Caco-2 (cell line): Measurements from ENCODE around the gene FAT3. TPM values are rescaled to one million over a fixed set of nuclear protein-coding genes. Genes with fewer than 3 reads are reported as not detected.

Experiments
- BruUV-seq: library from RNA; stranded (reverse); fragments of 400-500 nt; replicated peaks from 2 replicates; lab custom pipeline; 2021; lab: Mats Ljungman, UMichigan
- CTCF ChIA-PET: fragments of 300-600 bp; sonication (Branson Sonifier 250); formaldehyde crosslinking; loops from one replicate; lab custom pipeline; 2022; ENCODE audit warnings: antibody characterized with exemption; lab: Charles Lee
- POLR2A ChIA-PET: fragments of 300-600 bp; sonication (Branson Sonifier 250); formaldehyde crosslinking; loops from one replicate; lab custom pipeline; 2022; ENCODE audit warnings: antibody characterized with exemption; lab: Charles Lee
- DNase-seq, 2 experiments: peaks; one replicate each; pipeline versions ENCODE4 v3.0.0 to v3.0.0-alpha.2; 2020 to 2022
- H3K27me3 ChIP-seq: replicated peaks from 2 replicates; pipeline ENCODE4 v1.6.0; 2011; ENCODE audit warnings: low read length; ENCODE audit not compliant: control insufficient read depth, insufficient read depth
- H3K36me3 ChIP-seq: 2 replicates; pipeline ENCODE4 v1.5.1; 2011; ENCODE audit warnings: low read length; ENCODE audit not compliant: control insufficient read depth, insufficient read depth
- H3K4me1 ChIP-seq: fragments of 250-450 bp; sonication (Bioruptor Pico); 2 replicates; pipeline ENCODE4 v1.5.1; 2020; ENCODE audit warnings: mild to moderate bottlenecking
- H3K4me3 ChIP-seq: 2 replicates; pipeline ENCODE4 v1.5.1; 2011; ENCODE audit warnings: low read depth, mild to moderate bottlenecking, control low read depth, low read length
- H3K9me3 ChIP-seq: fragments of 250-450 bp; sonication (Bioruptor Pico); 2 replicates; pipeline ENCODE4 v1.5.1; 2020; ENCODE audit warnings: mild to moderate bottlenecking, moderate library complexity
- H3K27ac Mint-ChIP-seq: one replicate; pipeline ENCODE4 v1.8.0; 2022; ENCODE audit warnings: mixed read lengths; ENCODE audit not compliant: unreplicated experiment
- H3K27me3 Mint-ChIP-seq: one replicate; pipeline ENCODE4 v1.8.0; 2022; ENCODE audit warnings: mixed read lengths; ENCODE audit not compliant: insufficient read depth, unreplicated experiment
- H3K36me3 Mint-ChIP-seq: one replicate; pipeline ENCODE4 v1.8.0; 2022; ENCODE audit warnings: mild to moderate bottlenecking, mixed read lengths; ENCODE audit not compliant: insufficient read depth, unreplicated experiment
- H3K4me1 Mint-ChIP-seq: one replicate; pipeline ENCODE4 v1.8.0; 2022; ENCODE audit warnings: low read depth, mixed read lengths; ENCODE audit not compliant: unreplicated experiment
- H3K4me3 Mint-ChIP-seq: one replicate; pipeline ENCODE4 v1.8.0; 2022; ENCODE audit warnings: mild to moderate bottlenecking, moderate library complexity, mixed read lengths; ENCODE audit not compliant: unreplicated experiment
- H3K9me3 Mint-ChIP-seq: one replicate; pipeline ENCODE4 v1.8.0; 2022; ENCODE audit warnings: mixed read lengths; ENCODE audit not compliant: unreplicated experiment
- intact Hi-C: fragments of 100-400 bp; cut with micrococcal nuclease; formaldehyde crosslinking; loops from one replicate; pipeline ENCODE4 v1.10.0; 2022; ENCODE audit not compliant: unreplicated experiment
- total RNA-seq: library from RNA; stranded (reverse); gene quantifications from 2 replicates; pipeline ENCODE4 v1.2.3, GENCODE V29; 2022
- TF ChIP-seq, protein P1 (sequence below), 2 experiments: fragments of 200-600 bp in 1 of 2; IDR thresholded peaks; 1 replicate in 1 of 2; 2 replicates in 1 of 2; pipeline versions ENCODE4 v1.5.1 to v1.8.0; 2011 to 2022; ENCODE audit warnings: antibody characterized with exemption in 1 of 2, control low read depth in 1 of 2, inconsistent platforms in 1 of 2, low read depth in 1 of 2, low read length in 1 of 2, mild to moderate bottlenecking in 1 of 2, moderate library complexity in 1 of 2; ENCODE audit not compliant: insufficient read depth in 1 of 2, severe bottlenecking in 1 of 2, unreplicated experiment in 1 of 2

Gene FAT3
- total RNA-seq, 1 experiment from 2014 or later, result 0.02 TPM

DNA sequence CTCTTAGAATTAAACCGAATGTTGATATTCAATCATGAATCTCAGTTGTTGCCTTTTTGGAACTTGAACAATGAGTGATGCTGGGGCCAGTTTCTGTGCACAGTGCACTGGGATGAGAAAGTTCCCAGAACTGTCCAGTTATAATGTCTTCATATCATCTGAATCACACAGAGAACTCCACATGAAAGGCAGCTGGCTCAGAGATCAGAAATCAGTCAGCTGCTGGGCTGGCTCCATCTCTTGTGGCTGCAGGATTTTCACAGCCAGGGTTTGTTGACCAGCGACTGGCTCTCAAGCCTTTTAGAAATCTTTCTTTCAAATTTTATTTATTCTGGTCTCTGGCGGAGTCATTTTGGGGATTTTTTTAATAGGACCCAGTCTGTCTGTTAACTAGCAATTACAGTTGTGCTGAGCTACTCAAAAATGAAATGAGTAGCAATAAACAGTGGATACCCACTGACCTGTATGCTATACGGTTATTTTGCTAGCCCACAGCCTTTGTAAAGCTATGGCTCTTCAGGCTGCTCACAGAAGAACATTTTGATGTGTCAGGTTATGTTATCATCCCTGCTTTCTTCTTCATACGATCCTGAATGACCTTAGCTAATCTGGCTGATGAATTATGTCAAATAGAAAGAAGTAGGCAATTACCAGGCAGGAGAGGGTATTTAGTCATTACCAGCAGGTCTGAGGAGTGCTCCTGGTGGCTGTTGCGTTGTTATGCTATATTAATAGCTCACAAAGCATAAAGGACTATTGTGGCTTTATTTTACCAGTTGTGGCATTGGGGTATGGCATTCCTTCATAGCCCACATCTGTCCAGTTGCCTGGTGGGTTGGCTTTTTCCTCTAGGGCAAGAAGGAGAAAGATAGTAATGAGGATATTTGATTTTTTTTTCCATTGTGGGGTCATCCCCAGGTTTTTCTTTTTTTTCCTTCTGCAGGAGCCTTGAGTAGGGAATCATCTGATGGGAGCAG, 3.6 kb downstream of the FAT3 start:
- H3K27ac Mint-ChIP-seq, result no peak overlapping the region
- H3K4me1 ChIP-seq, result no peaks in the 10 kb centered on the region
- no peaks in the 10 kb centered on the region for H3K27me3 Mint-ChIP-seq
- TF ChIP-seq, protein P1, sequence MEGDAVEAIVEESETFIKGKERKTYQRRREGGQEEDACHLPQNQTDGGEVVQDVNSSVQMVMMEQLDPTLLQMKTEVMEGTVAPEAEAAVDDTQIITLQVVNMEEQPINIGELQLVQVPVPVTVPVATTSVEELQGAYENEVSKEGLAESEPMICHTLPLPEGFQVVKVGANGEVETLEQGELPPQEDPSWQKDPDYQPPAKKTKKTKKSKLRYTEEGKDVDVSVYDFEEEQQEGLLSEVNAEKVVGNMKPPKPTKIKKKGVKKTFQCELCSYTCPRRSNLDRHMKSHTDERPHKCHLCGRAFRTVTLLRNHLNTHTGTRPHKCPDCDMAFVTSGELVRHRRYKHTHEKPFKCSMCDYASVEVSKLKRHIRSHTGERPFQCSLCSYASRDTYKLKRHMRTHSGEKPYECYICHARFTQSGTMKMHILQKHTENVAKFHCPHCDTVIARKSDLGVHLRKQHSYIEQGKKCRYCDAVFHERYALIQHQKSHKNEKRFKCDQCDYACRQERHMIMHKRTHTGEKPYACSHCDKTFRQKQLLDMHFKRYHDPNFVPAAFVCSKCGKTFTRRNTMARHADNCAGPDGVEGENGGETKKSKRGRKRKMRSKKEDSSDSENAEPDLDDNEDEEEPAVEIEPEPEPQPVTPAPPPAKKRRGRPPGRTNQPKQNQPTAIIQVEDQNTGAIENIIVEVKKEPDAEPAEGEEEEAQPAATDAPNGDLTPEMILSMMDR (IDR thresholded peaks at IDR 0.05; ENCODE audit: insufficient read depth in 1 of 2, low read depth in 1 of 2, low read length in 1 of 2, severe bottlenecking in 1 of 2, unreplicated experiment in 1 of 2), result no peak
- no TSS peak for BruUV-seq
- no peaks in the 10 kb centered on the region for H3K9me3 Mint-ChIP-seq
- H3K36me3 ChIP-seq, result no peaks in the 10 kb centered on the region
- H3K9me3 ChIP-seq, result peaks cover 13% of the 10 kb centered on the region; the same call in 1 of the 2 replicates
- no peak overlapping the region for H3K4me3 Mint-ChIP-seq
- H3K27me3 ChIP-seq, result no peaks in the 10 kb centered on the region
- H3K4me1 Mint-ChIP-seq, result no peaks in the 10 kb centered on the region
- no peaks in the 10 kb centered on the region for H3K36me3 Mint-ChIP-seq
- ChIA-PET CTCF (no interaction called here), POLR2A (no interaction called here)
- intact Hi-C loops, result no loop called here
- DNase-seq, result no peak
- no peak overlapping the region for H3K4me3 ChIP-seq

DNA sequence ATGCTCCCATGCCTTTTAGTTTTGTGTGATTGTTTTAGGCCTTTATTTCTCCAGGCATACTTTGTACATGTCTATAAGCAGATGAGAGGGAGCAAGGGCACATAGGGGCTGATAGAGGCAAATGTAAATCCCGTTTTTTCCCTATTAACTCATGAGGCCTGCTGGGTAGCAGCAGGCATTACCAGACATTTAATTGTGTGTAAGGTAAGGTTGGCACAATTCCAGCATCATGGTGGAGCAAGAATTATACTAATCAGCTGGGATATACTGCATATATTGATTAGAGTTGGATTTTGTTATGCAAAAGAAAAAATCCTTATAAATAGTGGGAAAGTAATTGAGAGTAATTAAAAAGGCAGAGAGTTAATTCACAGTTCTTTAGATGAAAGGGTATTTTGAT, 12.2 kb downstream of the FAT3 start:
- ChIA-PET CTCF (no interaction called here), POLR2A (no interaction called here)
- Histone ChIP-seq H3K9me3 (no peaks in the 10 kb centered on the region), H3K36me3 (no peaks in the 10 kb centered on the region), H3K27me3 (no peaks in the 10 kb centered on the region), H3K4me3 (no peak overlapping the region), H3K4me1 (no peaks in the 10 kb centered on the region)
- TF ChIP-seq, protein P1 (IDR thresholded peaks at IDR 0.05; ENCODE audit: insufficient read depth in 1 of 2, low read depth in 1 of 2, low read length in 1 of 2, severe bottlenecking in 1 of 2, unreplicated experiment in 1 of 2), result no peak
- Mint-ChIP-seq H3K4me3 (no peak overlapping the region), H3K36me3 (no peaks in the 10 kb centered on the region), H3K27ac (no peak overlapping the region), H3K4me1 (no peaks in the 10 kb centered on the region), H3K9me3 (no peaks in the 10 kb centered on the region), H3K27me3 (no peaks in the 10 kb centered on the region)
- no peak for DNase-seq
- intact Hi-C loops, result no loop called here
- no TSS peak for BruUV-seq

DNA sequence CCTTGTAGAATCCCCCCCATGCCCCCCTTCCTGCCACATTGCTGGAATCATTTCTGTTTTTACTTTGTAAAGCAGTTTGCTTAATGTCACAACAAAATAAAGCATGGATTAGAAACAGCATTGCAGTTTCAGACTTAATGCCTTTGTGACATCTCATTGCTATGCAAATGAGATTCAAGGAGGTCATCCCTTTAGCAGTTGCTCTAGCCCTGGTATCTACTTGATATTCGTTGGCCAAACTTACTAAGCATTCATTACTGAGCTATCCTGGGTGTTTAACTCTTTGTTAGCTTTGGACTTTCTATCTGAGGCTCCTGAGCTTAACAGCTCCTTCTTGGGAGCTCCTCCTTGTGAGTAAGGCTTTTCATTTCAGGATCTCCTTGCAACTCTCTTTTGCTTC, 16.3 kb downstream of the FAT3 start:
- DNase-seq, result no peak
- H3K4me3 ChIP-seq, result no peak overlapping the region
- no peaks in the 10 kb centered on the region for H3K9me3 ChIP-seq
- no peaks in the 10 kb centered on the region for H3K4me1 ChIP-seq
- CTCF ChIA-PET, result no interaction called here
- H3K4me3 Mint-ChIP-seq, result no peak overlapping the region
- TF ChIP-seq, protein P1 (IDR thresholded peaks at IDR 0.05; ENCODE audit: insufficient read depth in 1 of 2, low read depth in 1 of 2, low read length in 1 of 2, severe bottlenecking in 1 of 2, unreplicated experiment in 1 of 2), result no peak
- no peaks in the 10 kb centered on the region for H3K27me3 Mint-ChIP-seq
- POLR2A ChIA-PET, result no interaction called here
- H3K4me1 Mint-ChIP-seq, result no peaks in the 10 kb centered on the region
- no peaks in the 10 kb centered on the region for H3K27me3 ChIP-seq
- no peaks in the 10 kb centered on the region for H3K9me3 Mint-ChIP-seq
- no TSS peak for BruUV-seq
- H3K36me3 ChIP-seq, result no peaks in the 10 kb centered on the region
- no peak overlapping the region for H3K27ac Mint-ChIP-seq
- no peaks in the 10 kb centered on the region for H3K36me3 Mint-ChIP-seq
- intact Hi-C loops, result no loop called here
